Tibial artery (tissue), 4 donors: ENCODE data around the gene CDPF1.

Source experiments
- DNase-seq, 2 donors: peaks; one replicate each; pipeline ENCODE4 v3.0.0-alpha.2; 2019
- H3K27ac ChIP-seq, 2 donors: fragments of 200-600 bp; sonication (generic) in 1 of 2; 1 replicate in 1 of 2; 2 replicates in 1 of 2; pipeline ENCODE4 v1.5.1; 2018 to 2019; ENCODE audit warnings: mild to moderate bottlenecking in 1 of 2
- H3K27me3 ChIP-seq, 2 donors: fragments of 200-600 bp; sonication (generic) in 1 of 2; one replicate each; pipeline versions ENCODE4 v1.5.1 to v1.6.0; 2016 to 2019
- H3K36me3 ChIP-seq, 3 donors: fragments of 200-600 bp; sonication (generic) in 2 of 3; one replicate each; pipeline ENCODE4 v1.5.1; 2016 to 2019; ENCODE audit warnings: mild to moderate bottlenecking in 2 of 3
- H3K4me1 ChIP-seq, 4 donors: fragments of 200-600 bp; sonication (generic) in 2 of 4; 1 replicate in 3 of 4; 2 replicates in 1 of 4; pipeline ENCODE4 v1.5.1; 2016 to 2019
- H3K4me3 ChIP-seq, 2 donors: fragments of 200-600 bp; sonication (generic) in 1 of 2; 1 replicate in 1 of 2; 2 replicates in 1 of 2; pipeline ENCODE4 v1.5.1; 2018 to 2019; ENCODE audit warnings: mild to moderate bottlenecking in 2 of 2
- H3K9me3 ChIP-seq, 3 donors: fragments of 200-600 bp; sonication (generic) in 1 of 3; one replicate each; pipeline ENCODE4 v1.5.1; 2016 to 2019
- intact Hi-C: fragments of 100-400 bp; cut with DNase I; formaldehyde crosslinking; loops from one replicate; pipeline ENCODE4 v1.15.0; 2023; ENCODE audit warnings: low total_unique reads
- TF ChIP-seq, protein P1 (sequence below), 2 experiments: fragments of 200-600 bp in 1 of 2; fragments of 450-650 bp in 1 of 2; IDR thresholded peaks; one replicate each; pipeline ENCODE4 v1.5.1; 2017 to 2019; ENCODE audit warnings: antibody characterized with exemption in 2 of 2, mild to moderate bottlenecking in 1 of 2, moderate library complexity in 1 of 2

CDPF1 gene

DNA sequence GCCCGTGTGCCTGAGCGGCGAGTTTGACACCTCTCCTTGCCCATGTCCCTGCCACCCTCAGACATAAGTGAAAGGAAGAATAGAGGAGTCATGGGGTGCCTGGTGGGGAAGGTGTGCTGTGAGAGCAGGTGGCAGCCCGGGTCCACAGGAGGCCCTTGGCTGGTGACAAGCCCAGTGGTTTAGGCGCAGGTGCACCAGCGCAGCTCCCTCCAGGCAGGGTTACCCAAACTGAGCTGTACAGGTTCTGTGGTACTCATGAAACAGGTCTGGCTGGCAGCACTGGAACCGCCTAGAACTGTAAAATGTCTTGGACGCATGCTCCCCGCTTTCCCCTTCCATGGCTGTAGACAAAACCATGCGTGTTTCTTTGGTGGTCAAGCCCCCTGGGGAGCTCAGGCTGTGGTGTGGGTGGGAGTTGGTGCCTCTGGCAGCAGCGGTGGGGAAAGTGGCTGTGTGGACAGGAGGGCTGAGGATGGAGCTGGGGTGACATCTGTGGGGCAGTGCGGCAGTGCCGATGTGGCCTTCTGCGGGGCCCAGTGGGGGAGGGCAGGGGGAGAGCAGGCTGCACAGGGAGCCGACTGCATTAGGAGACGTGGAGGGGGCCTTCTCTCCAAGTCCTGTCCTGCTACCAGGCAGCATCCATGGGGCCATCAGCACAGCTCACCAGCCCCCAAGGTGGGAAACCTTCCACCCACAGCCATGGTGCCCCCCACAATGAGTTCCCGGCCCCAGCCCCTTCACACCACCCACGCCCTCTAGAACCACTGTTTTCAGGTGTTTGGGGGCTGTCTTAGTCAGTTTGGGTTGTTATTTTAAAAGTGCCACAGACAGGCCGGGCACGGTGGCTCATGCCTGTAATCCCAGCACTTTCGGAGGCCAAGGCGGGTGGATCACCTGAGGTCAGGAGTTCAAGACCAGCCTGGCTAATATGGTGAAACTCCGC, 41.0 kb upstream of the CDPF1 start:
- peaks cover 29 to 82% (median 65%) of the 10 kb centered on the region in 3 donors for H3K36me3 ChIP-seq
- peaks cover 0 to 7% (median 5%) of the 10 kb centered on the region in 4 donors for H3K4me1 ChIP-seq
- no peaks in the 10 kb centered on the region for H3K27me3 ChIP-seq
- DNase-seq = no peak
- peaks cover 0 to 7% (median 0%) of the 10 kb centered on the region in 3 donors for H3K9me3 ChIP-seq
- no peak overlapping the region for H3K27ac ChIP-seq
- TF ChIP-seq, protein P1, sequence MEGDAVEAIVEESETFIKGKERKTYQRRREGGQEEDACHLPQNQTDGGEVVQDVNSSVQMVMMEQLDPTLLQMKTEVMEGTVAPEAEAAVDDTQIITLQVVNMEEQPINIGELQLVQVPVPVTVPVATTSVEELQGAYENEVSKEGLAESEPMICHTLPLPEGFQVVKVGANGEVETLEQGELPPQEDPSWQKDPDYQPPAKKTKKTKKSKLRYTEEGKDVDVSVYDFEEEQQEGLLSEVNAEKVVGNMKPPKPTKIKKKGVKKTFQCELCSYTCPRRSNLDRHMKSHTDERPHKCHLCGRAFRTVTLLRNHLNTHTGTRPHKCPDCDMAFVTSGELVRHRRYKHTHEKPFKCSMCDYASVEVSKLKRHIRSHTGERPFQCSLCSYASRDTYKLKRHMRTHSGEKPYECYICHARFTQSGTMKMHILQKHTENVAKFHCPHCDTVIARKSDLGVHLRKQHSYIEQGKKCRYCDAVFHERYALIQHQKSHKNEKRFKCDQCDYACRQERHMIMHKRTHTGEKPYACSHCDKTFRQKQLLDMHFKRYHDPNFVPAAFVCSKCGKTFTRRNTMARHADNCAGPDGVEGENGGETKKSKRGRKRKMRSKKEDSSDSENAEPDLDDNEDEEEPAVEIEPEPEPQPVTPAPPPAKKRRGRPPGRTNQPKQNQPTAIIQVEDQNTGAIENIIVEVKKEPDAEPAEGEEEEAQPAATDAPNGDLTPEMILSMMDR (IDR thresholded peaks at IDR 0.05) = no peak
- intact Hi-C loops = no loop called here
- H3K4me3 ChIP-seq = no peak overlapping the region

DNA sequence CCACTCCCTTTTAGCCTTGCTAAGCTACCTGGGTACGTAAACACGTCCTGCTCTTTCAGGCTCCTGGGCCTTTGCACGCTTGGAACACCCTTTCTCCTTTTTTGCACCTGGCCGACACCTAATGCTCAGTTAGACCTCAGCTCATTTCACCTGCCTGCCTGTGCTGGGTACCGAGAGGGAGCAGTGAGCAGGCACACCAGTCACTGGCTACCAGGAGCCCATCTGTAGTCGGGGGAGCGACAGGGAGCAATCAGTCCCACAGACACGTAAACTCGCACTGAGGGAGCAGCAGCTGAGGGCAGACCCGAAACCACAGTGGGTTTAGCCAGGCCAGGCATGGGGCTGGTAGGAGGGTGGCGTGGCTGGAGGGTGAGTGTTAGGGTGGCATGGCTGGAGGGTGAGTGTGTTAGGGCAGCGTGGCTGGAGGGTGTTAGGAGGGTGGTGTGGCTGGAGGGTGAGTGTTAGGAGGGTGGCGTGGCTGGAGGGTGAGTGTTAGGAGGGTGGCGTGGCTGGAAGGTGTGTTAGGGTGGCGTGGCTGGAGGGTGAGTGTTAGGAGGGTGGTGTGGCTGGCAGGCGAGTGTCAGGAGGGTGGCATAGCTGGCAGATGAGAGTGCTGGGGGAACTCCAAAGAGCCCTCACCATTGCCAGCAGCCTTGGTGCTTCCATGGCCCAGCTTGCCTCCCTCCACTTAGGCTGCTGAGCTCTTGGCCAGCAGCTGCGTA, 40.2 kb upstream of the CDPF1 start:
- peaks cover 35 to 90% (median 66%) of the 10 kb centered on the region in 3 donors for H3K36me3 ChIP-seq
- TF ChIP-seq, protein P1 (IDR thresholded peaks at IDR 0.05) = no peak
- no peaks in the 10 kb centered on the region for H3K4me1 ChIP-seq
- H3K4me3 ChIP-seq = no peak overlapping the region
- DNase-seq = no peak
- H3K27me3 ChIP-seq = no peaks in the 10 kb centered on the region
- peaks cover 0 to 7% (median 0%) of the 10 kb centered on the region in 3 donors for H3K9me3 ChIP-seq
- intact Hi-C loops = no loop called here
- no peak overlapping the region for H3K27ac ChIP-seq

DNA sequence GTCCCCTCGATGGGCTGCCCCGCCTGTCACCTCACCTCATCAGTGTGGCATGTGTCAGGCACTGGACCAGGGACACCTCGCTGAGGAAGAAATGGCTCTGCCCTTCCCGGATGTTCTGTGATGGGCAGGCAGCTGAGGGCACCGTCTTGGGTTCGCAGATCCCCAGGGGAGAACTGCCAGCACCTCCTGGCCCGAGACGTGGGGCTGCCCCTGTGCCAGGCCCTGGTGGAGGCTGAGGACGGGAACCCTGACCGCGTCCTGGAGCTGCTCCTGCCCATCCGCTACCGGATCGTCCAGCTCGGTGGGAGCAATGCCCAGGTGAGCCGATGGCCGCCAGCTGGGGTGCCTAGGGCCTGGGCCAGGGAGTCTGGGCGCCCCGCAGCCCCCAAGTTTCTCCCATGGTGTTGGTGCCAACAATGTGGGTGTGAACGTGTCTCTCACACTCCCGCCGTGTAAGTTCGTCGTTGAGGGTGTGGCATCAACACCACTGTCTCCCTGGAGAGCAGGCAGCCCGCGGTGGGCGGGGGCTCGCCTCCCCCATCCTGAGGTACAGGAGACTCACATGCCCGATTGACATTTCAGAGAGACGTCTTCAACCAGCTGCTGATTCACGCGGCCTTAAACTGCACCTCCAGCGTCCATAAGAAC, 39.3 kb upstream of the CDPF1 start:
- Histone ChIP-seq H3K36me3 (peaks cover 43 to 99% (median 74%) of the 10 kb centered on the region in 3 donors), H3K4me3 (no peak overlapping the region), H3K4me1 (no peaks in the 10 kb centered on the region), H3K9me3 (peaks cover 0 to 7% (median 0%) of the 10 kb centered on the region in 3 donors), H3K27me3 (no peaks in the 10 kb centered on the region), H3K27ac (no peak overlapping the region)
- TF ChIP-seq, protein P1 (IDR thresholded peaks at IDR 0.05) = no peak
- intact Hi-C loops = no loop called here
- DNase-seq = peak in 1 of 2 donors; percentile 64

DNA sequence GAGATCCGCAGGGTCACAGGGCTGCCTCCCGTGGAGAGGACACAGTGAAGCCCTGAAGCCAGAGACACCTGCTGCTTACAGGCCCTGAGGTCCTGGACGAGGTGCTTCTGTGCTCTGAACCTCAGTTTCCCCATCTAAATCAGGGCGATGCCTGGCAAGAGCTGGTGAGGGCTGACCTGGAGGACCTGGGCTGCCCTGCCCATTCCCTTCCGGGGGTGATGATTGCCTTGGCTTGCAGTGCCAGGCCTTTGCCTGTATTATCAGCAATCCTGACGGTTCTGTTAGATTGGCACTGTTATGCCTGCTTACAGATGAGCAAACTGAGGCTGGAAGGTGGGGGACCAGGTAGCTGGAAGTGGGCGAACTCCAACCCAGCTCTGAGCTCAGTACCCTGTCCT, 38.8 kb upstream of the CDPF1 start:
- TF ChIP-seq, protein P1 (IDR thresholded peaks at IDR 0.05) = no peak

More for the DNA sequence above, 38.8 kb upstream of the CDPF1 start:
- no peaks in the 10 kb centered on the region for H3K4me1 ChIP-seq
- intact Hi-C loops = no loop called here
- no peaks in the 10 kb centered on the region for H3K27me3 ChIP-seq
- no peak for DNase-seq
- no peak overlapping the region for H3K4me3 ChIP-seq
- H3K27ac ChIP-seq = no peak overlapping the region
- peaks cover 0 to 7% (median 0%) of the 10 kb centered on the region in 3 donors for H3K9me3 ChIP-seq
- H3K36me3 ChIP-seq = peaks cover 48 to 100% (median 79%) of the 10 kb centered on the region in 3 donors
